RCC 7860 (cell line): Measurements from ENCODE around the gene SMTN.
"Not testable (repeated sequence)": the region's sequence is repeated elsewhere in the genome, so short reads cannot be mapped to it uniquely, and the experiment has no call there.

ENCODE experiments used
- DNase-seq: peaks from one replicate; pipeline ENCODE4 v3.0.0-alpha.2; 2015; ENCODE audit warnings: low spot score
- FAIRE-seq: peaks from 2 replicates; lab custom pipeline; 2012; peaks lifted over from hg19 to GRCh38; lab: Jason Lieb, UNC

The SMTN gene

DNA sequence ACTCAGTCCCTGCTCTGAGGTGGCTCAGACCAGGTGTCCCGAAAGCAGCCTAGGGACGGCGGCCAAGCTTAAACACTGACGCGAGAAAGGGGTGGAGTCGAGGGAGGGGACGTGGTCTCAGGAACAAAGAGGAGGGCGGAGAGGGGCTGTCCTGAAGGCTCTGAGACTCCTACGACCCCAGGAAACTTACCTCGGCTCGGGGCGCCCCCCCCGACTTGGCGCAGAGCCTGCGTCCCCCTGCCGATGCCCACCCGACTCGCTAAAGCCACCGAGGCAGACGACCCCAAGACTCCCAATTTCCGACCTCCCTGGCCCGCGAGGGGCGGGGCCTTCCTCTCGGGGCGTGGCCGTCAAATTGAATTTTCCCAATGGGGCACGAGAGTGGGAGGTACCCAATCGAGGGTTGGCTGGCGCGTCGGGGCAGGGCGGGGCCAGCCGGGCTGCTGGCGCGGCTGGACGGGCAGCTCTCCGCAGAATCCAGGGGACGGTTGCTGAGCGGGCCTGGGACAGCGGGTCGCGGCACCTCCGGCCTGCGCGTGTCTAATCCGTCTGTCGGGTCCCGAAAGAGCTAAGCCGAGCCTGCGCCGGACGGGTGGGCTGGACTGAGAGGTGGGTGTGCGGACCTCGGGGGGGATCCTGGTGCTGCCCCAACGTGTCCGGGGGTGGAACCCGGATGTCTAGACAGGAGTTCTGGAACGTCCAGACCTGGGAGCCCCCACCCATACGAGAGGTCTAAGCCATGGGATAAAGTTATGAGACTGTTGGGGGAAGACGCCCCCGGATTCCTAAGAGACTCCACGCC, at the start of gene SMTN:
TSS of gene SMTN (plus strand) at position 471 of the 802 bp plus-strand sequence. CDS start 1,941 bp downstream, outside the sequence.
- FAIRE-seq, result no peak

DNA sequence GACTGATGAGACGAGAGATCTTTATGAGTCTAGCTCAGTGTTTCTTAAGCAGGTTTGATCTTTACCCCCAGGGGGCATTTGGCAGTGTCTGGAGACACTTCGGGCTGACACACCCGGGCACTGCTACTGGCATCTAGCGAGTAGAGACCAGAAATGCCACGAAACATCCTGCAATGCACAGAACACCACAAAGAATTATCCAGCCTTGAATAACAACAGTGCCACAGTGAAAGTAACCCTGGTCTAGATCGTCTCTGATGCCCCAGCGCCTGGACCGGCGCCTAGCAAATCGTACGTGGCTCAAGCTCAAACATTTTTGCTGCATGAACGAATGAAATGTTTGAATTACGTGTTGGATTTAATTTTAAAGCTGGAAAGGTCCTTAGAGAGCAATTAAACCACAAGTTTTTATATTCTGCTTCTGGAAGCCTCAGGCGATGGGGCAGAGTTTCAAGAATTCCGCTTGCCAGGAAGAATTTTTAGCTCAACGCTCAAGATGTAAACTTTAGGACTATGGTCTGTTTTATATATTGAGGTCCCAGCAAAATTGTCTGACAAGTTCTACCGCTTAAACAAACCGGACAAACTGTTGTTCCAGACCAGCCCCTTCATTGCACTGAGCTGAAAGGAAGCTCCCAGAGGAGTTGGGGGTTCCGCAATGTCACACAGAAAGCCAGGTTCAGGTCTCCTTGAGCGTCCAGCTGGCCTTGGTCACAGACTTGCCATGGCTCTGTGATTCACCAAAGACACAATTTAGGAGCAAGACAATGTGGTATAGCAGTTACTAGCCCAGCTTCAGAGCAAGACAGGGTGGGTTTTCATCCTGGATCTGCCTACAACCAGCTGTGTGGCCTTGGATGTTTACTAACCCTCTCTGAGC, 44.2 kb upstream of the SMTN start:
- peak; percentile 7 for DNase-seq
- no peak for FAIRE-seq

More for the DNA sequence above, at the start of gene SMTN:
- DNase-seq, result peak; percentile 61

DNA sequence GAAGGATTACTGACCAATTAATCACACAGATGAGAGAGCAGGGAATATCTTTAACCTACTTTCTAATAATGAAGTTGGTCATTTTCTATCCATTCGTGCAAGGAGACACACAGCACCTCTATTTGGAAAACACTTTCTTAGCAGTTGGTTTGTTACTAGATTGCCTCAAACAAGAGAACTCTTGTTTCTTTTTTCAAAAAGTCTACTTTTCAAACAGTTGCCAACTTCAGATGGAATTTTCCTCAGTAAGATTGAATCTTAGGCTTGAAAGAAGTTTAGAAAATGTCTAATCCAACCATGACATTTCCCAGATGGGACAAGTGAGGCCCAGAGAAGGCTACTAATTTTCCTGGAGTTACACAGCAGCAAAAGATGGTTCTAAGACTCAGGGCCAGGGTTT, 42.4 kb upstream of the SMTN start:
- FAIRE-seq (no peak), DNase-seq (no peak)

DNA sequence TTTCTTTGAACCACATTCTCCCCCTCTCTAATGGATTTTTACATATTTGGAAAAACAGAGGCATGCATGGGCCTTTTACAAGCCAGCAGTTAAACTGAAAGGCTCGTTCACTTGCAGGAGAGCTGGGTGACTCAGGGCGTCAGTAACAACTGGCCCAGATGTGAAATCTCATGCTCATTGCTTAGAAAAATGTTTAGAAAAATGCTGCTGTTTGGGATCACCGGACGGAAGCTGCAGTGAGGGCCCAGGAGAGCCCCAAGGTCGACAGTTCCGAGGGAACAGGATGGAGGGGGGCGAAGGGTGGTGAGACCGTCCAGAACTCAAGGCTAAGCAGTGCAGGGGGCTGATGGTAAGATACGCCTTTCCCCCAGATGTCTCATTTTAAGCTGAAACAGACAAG, 41.7 kb upstream of the SMTN start:
- DNase-seq (no peak), FAIRE-seq (no peak)

DNA sequence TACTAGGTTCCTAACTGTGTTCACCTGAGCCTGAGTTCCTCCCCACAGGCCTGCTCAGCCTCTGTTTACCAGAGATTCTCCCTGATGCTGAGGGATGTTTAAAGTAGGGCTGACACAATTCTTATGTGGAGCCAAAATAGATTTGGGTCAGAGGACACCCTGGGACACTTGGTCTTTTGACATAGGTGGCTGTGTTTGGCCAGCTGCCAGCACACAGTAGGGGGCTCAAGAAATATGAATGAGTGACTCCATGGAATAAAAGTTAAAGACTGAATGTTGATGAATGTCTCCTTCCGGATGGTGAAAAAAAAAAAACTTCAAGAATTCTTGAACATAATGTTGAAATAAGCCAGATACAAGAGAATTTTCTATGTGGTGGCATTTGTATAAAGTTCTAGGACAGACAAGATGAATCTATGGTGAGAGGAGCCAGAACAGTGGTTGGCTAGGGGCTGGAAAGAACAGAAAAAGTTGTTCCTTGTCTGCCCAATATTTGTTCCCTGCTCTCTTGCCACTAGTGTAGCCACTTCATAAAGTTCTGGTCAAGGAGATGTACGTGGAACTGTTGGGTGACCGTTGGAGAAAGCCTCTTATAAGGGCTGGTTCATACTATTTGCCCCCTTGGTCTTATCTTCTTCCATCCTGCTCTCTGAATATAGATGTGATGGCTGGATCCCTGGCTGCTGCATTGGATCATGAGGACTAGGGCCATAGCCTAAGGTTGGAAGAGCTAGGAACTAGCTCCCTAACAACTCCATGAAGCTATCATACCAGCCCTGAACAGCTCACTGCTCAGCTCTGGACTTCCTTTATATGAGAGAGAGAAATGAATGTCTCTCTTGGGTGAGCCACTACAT, 40.3 kb upstream of the SMTN start:
- DNase-seq (no peak), FAIRE-seq (no peak)

DNA sequence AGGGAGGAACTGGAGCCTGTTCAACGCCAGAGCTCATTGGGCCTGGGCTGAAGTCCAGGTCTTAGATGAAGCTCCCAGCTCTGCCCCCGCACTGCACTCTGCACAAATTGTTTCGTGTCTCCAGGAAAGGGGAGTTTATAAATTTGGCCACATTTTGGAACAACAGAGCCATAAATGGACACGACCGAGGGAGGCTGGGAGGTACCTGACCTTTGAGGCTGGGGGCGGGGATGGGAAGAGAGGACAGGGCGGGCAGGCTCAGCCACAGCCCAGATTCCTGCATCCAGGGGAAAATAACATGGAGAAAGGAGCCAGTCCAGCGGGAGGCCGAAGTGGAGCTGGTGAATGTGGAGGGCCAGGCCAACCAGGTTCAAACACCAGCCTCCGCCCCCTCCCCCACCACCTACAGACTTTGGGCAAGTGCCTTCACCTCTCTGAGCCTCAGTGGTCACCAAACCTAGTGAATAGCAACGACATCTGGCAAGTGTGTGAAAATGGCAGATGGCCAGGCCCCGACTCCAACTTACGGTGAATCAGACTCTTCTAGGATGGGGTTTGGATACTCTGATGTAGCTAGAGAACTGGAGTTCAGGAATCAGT, 36.8 kb upstream of the SMTN start:
- FAIRE-seq (no peak), DNase-seq (no peak)

DNA sequence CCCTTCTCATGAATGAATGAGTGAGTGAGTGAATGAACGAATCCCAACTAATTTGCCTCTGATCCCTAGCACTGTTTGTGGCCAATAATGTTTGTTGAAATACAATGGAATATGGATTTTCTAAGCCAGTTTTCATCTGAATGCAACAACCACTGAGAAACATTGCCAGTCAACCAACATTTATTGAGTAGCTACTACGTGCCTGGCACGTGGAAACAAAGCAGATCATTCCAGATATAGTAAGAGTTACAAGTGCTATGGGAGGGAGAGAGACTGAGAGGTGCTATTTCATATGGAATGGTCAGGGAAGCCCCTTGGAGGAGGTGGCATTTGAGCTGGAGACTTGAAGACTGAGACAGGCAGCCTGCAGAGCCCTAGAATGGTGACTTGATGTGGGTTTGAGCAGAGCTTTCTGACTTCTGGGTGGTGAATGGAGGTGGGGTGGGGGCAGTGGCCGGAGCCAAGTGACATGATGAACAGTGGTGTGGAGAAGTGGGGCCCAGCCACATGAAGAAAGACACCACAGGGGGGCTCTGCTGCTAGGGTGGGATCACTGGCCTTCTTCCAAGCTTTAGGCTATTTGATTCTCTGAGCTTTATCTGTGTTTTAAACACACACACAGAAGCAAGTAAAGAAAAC, 35.1 kb upstream of the SMTN start:
- no peak for DNase-seq
- no peak for FAIRE-seq

DNA sequence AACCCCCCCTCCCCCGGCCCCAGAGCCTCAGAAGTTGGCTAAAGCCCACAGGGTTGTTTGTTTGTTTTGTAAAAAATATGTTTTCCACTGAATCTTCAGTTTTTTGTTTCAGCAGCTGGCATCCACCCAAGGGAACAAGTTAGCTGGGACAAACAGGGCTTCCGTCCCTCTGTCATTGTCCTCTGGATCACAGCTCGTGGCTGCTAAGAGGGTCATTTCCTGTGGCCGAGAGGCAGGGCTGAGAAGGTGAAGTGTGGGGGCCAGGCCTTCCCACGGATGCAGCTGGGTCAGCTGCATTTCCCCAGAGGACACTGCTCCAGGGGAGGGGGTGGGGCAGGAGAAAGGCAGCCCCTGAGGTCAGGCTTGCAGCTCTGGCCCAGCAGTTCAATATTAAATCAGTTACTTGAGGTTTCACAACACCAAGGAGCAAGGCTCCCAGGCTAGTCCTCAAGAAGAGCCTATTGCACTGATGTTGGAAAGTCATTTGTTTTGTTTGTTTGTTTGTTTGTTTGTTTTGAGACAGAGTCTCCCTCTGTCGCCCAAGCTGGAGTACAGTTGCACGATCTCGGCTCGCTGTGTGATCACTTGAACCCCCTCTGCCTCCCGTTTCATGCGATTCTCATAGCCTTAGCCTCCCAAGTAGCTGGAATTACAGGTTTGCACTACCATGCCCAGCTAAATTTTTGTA, 34.4 kb upstream of the SMTN start:
- FAIRE-seq, result no peak

DNA sequence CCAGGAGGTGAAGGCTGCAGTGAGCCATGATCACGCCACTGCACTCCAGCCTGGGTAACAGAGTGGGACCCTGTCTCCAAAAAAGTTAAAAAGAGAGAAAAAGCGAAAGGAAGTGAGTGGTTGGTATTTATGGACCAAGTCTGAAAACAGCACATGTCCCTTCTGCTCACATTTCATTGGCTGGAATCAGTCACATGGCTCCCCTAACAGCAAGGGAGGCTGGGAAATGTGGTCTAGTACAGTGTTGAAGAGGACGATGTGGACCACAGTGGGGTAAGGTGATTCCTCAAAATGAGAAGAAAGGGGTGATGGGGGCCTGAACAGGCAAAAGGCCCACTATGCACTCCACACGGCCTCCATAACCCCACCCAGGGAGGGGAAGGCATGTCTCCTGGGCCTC, 32.5 kb upstream of the SMTN start:
- FAIRE-seq (no peak), DNase-seq (no peak)

More for the DNA sequence above, 34.4 kb upstream of the SMTN start:
- no peak for DNase-seq

DNA sequence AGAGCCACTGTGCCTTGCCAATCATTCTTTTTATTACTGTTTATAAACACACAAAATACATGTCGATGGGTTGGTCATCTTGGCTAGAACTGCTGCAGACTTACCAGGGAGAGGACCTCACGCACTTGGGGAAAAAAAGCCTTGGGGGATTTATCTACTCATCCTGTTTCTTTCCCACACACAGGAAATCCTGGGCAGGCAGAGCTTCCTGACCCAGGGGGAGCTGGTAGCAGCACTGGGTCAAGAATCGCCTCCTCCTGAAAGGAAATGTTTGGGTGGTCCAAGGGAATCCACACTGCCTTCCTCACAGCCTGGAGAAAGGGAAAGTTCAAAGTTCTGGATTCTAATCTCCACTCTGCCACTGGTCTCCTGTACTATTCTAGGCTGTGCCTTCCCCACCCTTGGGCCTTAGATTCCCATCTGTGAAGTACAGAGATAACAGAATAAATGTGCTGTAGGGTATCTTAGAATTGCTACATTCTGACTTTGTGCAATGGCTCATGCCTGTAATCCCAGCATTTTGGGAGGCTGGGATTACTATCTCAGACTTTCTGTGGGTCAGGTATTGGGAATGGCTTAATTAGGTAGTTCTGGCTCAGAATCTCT, 31.2 kb upstream of the SMTN start:
- FAIRE-seq, result no peak

DNA sequence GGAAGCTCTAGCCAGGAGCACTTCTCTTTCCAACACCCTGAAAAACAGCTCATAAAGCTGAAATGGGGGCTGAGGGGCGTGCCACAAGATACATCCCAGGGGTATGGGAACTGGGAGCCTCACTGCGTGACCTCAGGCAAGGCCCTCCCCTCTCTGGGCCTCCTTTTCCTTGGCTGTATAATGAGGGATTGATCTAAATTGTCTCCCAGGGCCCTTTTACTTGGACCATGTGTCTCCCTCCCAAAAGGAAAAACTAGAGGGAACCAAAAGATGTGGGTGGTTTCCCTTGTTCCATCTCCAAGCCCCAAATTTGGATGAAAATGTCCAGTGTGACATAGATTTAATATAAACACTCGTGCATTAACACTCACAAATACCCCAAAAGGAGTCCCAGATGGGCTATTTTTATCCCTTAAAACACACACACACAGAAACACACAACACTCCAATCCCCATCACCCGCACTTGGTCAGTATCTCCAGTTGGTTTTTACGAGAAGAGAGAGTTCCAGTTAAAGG, 25.9 kb upstream of the SMTN start:
- FAIRE-seq, result no peak
- DNase-seq, result no peak

More for the DNA sequence above, 31.2 kb upstream of the SMTN start:
- DNase-seq, result no peak

DNA sequence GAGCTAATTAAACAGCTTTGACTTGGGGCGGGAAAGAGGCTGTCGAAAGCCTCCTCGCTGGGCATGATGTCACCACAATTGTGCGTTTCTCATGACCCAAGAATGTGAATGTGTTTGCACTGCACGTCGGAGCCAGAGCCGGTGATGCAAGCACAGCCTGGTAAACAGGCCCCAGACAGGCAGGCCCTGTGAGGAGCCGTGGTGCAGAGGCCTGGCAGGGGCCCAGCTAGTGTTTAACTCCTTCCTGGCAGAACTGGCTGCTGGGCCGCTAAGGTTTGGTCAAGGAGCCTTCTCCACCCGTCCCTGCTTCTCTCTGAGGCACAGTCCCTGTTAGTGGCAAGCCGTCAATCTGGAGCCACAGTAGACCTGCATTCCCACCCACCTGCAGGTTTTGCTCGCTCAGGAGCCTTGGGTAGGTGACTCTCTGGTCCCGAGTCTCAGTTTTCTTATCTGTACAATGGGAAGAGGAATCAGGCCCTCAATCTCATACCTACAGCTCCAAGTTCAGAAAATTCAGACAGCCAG, 25.4 kb upstream of the SMTN start:
- DNase-seq, result peak; percentile 78
- FAIRE-seq, result no peak

DNA sequence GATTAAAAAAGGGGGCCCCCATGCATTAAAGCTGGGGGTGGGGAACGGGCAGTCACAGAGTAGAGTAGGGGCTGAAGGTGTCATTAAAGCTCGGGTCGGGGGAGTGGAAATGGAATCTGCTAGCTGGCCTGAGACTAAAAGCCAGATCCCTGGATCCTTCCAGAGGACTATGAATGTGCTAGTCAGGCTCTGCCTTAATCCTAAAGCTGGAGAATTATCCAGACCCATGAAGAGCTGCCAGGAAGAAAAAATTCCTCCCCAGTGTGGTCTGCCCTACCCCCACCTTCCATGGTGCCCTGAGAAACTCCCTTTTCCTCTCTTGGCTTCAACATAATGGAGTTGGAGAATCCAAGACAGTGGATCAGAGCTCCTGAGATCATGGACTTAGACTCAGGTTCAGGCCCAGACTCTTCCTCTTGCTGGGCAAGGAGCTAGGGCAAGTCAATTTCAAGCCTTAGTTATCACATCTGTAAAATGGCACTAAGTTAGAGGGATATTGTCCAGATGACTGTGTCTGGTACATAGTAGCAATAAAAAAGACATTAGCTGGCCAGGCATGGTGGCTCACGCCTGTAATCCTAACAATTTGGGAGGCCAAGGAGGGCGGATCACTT, 24.0 kb upstream of the SMTN start:
- FAIRE-seq, result no peak
- DNase-seq, result no peak

DNA sequence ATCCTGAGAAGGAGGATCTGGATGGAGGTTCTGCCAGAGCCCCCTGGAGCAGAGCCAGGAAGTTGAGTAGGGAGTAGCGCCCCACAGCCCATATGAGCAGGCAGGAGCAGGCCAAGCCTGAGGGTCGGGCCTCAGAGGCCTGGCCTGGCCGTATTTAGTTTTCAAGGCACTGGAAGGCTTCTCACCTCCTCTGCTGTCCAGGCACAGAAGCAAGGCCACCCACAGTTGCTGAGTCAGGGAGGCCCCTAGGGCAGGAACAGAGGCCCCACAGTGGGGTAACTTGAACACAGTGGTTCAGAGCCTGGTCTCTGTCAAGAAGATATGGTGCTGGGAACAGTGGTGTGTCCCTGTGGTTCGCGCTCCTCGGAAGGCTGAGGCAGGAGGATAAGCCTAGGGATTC, 21.5 kb upstream of the SMTN start:
- DNase-seq, FAIRE-seq: not testable (repeated sequence)

DNA sequence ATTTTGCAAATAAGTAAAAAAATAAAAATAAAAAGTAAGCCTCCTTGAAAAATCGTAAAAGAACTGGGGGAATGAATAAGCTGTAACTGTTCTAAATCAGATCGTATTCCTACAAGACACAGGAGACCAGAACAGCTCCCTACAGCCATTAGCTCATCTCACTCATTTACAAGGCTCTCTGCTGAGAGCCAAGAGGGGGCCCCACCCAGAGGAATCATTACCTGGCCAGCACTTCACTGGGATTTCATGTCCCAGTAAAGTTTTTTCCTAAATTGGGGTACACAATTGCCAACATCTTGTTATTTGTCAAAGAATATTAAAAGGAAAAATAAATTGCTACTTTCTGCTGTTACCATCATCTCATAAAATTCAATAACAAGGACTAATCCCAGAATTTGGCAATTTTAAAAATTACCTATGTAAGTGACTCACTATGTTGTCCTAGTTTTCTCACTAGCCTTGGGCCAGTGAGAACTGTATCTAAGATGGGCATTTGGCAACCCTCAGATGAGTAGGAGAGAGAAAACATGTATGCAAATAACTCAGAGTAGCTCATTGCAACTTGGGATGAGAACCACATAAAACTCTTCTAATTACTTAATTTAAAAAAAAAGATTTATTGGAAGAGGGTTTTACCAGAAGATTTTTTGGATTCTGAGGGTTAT, 18.4 kb upstream of the SMTN start:
- DNase-seq (no peak), FAIRE-seq (no peak)

DNA sequence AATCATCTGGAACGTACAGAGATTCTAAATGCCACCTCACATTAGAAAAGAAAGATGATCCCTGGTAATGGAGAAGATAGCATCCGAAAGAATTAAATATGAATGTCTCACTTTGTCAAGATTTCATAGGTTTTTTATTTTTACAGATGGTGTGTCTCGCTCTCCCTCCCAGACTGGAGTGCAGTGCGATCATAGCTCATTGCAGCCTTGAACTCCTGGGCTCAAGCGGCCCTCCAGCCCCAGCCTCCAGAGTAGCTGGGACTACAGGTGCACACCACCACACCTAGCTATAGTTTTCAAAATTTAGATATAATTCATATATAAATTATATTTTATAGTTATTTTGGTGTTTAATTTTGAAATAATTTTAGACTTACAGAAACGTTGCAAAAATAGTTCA, 16.7 kb upstream of the SMTN start:
- DNase-seq (no peak), FAIRE-seq (no peak)

DNA sequence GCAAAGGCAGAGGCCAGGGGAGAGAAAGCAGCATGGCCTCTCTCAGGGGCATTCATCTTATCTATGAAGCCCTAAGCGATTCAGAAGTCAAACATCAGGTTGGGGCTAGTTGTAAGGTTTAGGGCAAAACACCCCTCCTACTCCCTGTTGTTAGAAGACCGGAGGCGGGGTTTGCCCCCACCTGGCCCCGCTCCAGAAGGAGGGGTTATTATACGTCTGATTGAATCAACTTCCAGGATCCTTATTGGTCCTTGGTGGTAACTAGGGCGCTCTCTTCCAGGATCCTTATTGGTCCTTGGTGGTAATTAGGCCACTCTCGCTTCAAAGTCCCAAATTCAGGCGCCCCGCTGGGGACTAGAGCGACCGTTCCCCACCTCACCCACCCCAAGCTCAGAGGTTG, 12.1 kb upstream of the SMTN start:
- FAIRE-seq, result no peak
- no peak for DNase-seq
